HepG2 (cell line): ENCODE results near the gene CSNK1D. TPM values are rescaled to one million over a fixed set of nuclear protein-coding genes. Genes with fewer than 3 reads are reported as not detected.

Source experiments
- CC2D1A ChIP-seq: sonication (generic); formaldehyde crosslinking; IDR thresholded peaks from 2 replicates; pipeline ENCODE4 v1.8.1; 2023; ENCODE audit warnings: mild to moderate bottlenecking, missing genetic modification reagents
- GATAD2A ChIP-seq: IDR thresholded peaks from 2 replicates; pipeline ENCODE4 v1.6.1; 2016
- MED1 ChIP-seq: sonication (generic); formaldehyde crosslinking; IDR thresholded peaks from 2 replicates; pipeline ENCODE4 v1.4.0; 2020; ENCODE audit warnings: missing genetic modification reagents
- MYNN ChIP-seq: sonication (generic); formaldehyde crosslinking; IDR thresholded peaks from 2 replicates; pipeline ENCODE4 v1.4.0; 2020; ENCODE audit warnings: mild to moderate bottlenecking, low read depth, missing genetic modification reagents
- PHB2 ChIP-seq: fragments of 450-650 bp; IDR thresholded peaks from 2 replicates; pipeline ENCODE4 v1.6.1; 2018; ENCODE audit not compliant: partially characterized antibody
- POLR2G ChIP-seq: fragments of 200-400 bp; formaldehyde crosslinking; IDR thresholded peaks from 2 replicates; pipeline ENCODE4 v1.6.1; 2018; ENCODE audit warnings: mild to moderate bottlenecking, low read depth, low read length, moderate library complexity
- SMARCC2 ChIP-seq: fragments of 450-650 bp; IDR thresholded peaks from 2 replicates; pipeline ENCODE4 v1.6.1; 2017; ENCODE audit warnings: antibody characterized with exemption, mild to moderate bottlenecking
- TFDP1 ChIP-seq: IDR thresholded peaks from 2 replicates; pipeline ENCODE4 v1.6.1; 2016; ENCODE audit warnings: missing compliant biosample characterization, missing genetic modification reagents, borderline replicate concordance
- TOPORS ChIP-seq: sonication (generic); formaldehyde crosslinking; IDR thresholded peaks from 2 replicates; pipeline ENCODE4 v1.8.0; 2023; ENCODE audit warnings: mild to moderate bottlenecking, missing genetic modification reagents
- TRIM24 ChIP-seq: sonication (generic); formaldehyde crosslinking; IDR thresholded peaks from 2 replicates; pipeline ENCODE4 v1.8.0; 2022; ENCODE audit warnings: mild to moderate bottlenecking, missing genetic modification reagents
- XBP1 ChIP-seq: sonication (generic); formaldehyde crosslinking; IDR thresholded peaks from 2 replicates; pipeline ENCODE4 v1.5.0; 2020; ENCODE audit warnings: missing genetic modification reagents
- ZBTB2 ChIP-seq: sonication (generic); formaldehyde crosslinking; IDR thresholded peaks from 2 replicates; pipeline ENCODE4 v1.8.0; 2022; ENCODE audit warnings: low read depth, missing genetic modification reagents
- ZBTB49 ChIP-seq: sonication (generic); formaldehyde crosslinking; IDR thresholded peaks from 2 replicates; pipeline ENCODE4 v1.4.0; 2020; ENCODE audit warnings: missing genetic modification reagents, borderline replicate concordance
- ZFP41 ChIP-seq: sonication (generic); formaldehyde crosslinking; IDR thresholded peaks from 2 replicates; pipeline ENCODE4 v1.4.0; 2020; ENCODE audit warnings: mild to moderate bottlenecking, missing genetic modification reagents, borderline replicate concordance
- ZMAT5 ChIP-seq: sonication (generic); formaldehyde crosslinking; IDR thresholded peaks from 2 replicates; pipeline ENCODE4 v1.5.0; 2020; ENCODE audit warnings: mild to moderate bottlenecking, low read depth, missing genetic modification reagents, borderline replicate concordance
- ZNF160 ChIP-seq: sonication (generic); formaldehyde crosslinking; IDR thresholded peaks from 2 replicates; pipeline ENCODE4 v1.8.0; 2022; ENCODE audit warnings: mild to moderate bottlenecking, inconsistent platforms, missing genetic modification reagents
- ZNF30 ChIP-seq: sonication (generic); formaldehyde crosslinking; IDR thresholded peaks from 2 replicates; pipeline ENCODE4 v1.5.0; 2020; ENCODE audit warnings: mild to moderate bottlenecking, missing genetic modification reagents
- ZNF446 ChIP-seq: sonication (generic); formaldehyde crosslinking; IDR thresholded peaks from 2 replicates; pipeline ENCODE4 v1.5.0; 2020; ENCODE audit warnings: mild to moderate bottlenecking, missing genetic modification reagents
- ZNF512B ChIP-seq: sonication (generic); formaldehyde crosslinking; IDR thresholded peaks from 2 replicates; pipeline ENCODE4 v1.5.1; 2020; ENCODE audit warnings: missing genetic modification reagents, mild to moderate bottlenecking, borderline replicate concordance
- ZNF530 ChIP-seq: sonication (generic); formaldehyde crosslinking; IDR thresholded peaks from 2 replicates; pipeline ENCODE4 v1.5.0; 2020; ENCODE audit warnings: low read depth, mild to moderate bottlenecking, missing genetic modification reagents
- ZNF652 ChIP-seq: IDR thresholded peaks from 2 replicates; pipeline ENCODE4 v1.6.1; 2016; ENCODE audit warnings: low read depth, borderline replicate concordance
- polyA plus RNA-seq, 8 experiments: library from polyadenylated mRNA; depleted of rRNA in 3 of 8; stranded (reverse) in 7 of 8; unstranded in 1 of 8; fragments of >200 nt; fragmentation: Illumina TruSeq in 4 of 8; extraction: Trizol in 4 of 8; gene quantifications; 2 replicates each; pipeline versions ENCODE4 v1.2.1 to v1.2.3, GENCODE V29; 2011 to 2016; ENCODE audit warnings: low read depth in 4 of 8, missing spikeins in 1 of 8, mixed read lengths in 1 of 8; ENCODE audit not compliant: insufficient read depth in 1 of 8
- total RNA-seq, 5 experiments: library from RNA; depleted of rRNA; stranded (reverse); fragments of >200 nt; fragmentation: Illumina TruSeq; extraction: Trizol; gene quantifications; 2 replicates each; pipeline ENCODE4 v1.2.3, GENCODE V29; 2016; ENCODE audit warnings: low read depth in 1 of 5

The CSNK1D gene
- total and polyA plus RNA-seq, 2 of the 13 experiments (the other 11 are each of a cell fraction or from before 2014, with no cell fraction given): 31.5 to 128 TPM

GRCh38 chr17:82241183-82241925 is 32.1 kb downstream of the CSNK1D start (continued):
- TF ChIP-seq ZBTB2 (CRISPR knock-in tag) (peak; percentile 59; the same call in 1 of the 2 replicates), TFDP1 (CRISPR knock-in tag) (0 out of 2 replicates have a peak, but pooled peaks have one; percentile 21), ZBTB49 (CRISPR knock-in tag) (peak; percentile 37; the same call in 1 of the 2 replicates), ZNF160 (CRISPR knock-in tag) (peak; percentile 56; the same call in 1 of the 2 replicates), ZNF530 (CRISPR knock-in tag) (peak; percentile 69; the same call in 1 of the 2 replicates), ZNF652 (CRISPR knock-in tag) (0 out of 2 replicates have a peak, but pooled peaks have one; percentile 43), CC2D1A (CRISPR knock-in tag) (no peak), ZNF512B (CRISPR knock-in tag) (no peak), XBP1 (CRISPR knock-in tag) (no peak), POLR2G (peak; percentile 81), GATAD2A (CRISPR knock-in tag) (peak; percentile 53; the same call in 1 of the 2 replicates), ZMAT5 (CRISPR knock-in tag) (0 out of 2 replicates have a peak, but pooled peaks have one; percentile 76), ZNF30 (peak; percentile 41; the same call in 1 of the 2 replicates), MYNN (CRISPR knock-in tag) (0 out of 2 replicates have a peak, but pooled peaks have one; percentile 69), ZFP41 (CRISPR knock-in tag) (no peak), PHB2 (no peak), TOPORS (CRISPR knock-in tag) (peak; percentile 8; the same call in 1 of the 2 replicates), MED1 (CRISPR knock-in tag) (peak; percentile 83), TRIM24 (CRISPR knock-in tag) (no peak), SMARCC2 (no peak), ZNF446 (CRISPR knock-in tag) (0 out of 2 replicates have a peak, but pooled peaks have one; percentile 17)
